Measurements from ENCODE around the gene TRAF6.
A peak's percentile ranks its signal among the peaks of the same experiment; 100 is the strongest.
"Not testable (repeated sequence)": the region's sequence is repeated elsewhere in the genome, so short reads cannot be mapped to it uniquely, and the experiment has no call there.

The TRAF6 gene

DNA sequence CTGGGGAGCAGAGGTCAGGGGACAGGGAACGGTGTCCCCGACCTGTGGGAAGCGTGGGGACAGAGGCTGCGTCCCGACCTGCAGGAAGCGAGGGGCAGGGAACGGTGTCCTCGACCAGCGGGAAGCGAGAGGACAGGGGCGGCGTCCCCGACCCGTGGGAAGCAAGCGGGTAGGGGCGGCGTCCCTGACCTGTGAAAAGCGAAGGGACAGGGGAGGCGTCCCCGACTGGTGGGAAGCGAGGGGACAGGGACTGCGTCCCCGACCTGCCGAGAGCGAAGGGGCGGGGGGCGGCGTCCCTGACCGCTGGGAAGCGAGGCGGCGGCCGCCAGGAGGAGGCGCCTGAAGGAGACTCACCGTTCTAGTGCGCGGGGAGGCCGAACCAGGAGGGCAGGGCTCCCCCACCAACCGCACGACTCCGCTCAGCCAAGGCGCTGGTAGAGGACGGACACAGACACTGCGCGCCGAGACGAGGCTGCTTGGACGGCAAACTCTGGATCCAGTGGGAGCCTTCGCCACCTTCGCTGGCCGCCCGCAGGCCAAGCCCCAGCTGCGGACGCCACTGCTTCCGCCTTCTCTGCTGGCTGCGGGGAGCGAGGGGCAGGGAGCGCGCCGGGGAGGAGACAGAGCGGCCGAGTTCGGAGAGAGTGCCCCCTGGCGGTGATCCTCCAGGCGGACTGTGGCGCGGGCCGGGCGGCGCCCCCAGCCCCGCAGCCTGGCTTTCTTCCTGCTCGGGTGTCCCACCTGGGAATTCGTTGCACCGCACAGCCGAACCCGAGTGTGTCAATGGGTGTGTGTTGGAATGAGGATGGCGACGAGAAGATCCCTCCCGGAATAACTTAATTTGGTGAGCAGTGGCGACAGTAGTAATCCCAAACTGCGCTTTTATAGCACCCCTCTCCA lies at the start of gene TRAF6:
Gene TRAF6, minus strand, starts transcription at position 579 of the 900 bp plus-strand sequence. CDS start 8,757 bp downstream, outside the sequence.
- no peaks in the 10 kb centered on the region for H3K9me3 ChIP-seq (ENCODE audit: control insufficient read depth, insufficient read depth, low read length)
- peak within 1 kb of the TSS; percentile 96 for H3K4me3 ChIP-seq (ENCODE audit: low read depth, low read length)
- peak within 1 kb of the TSS; percentile 81 for H3K9ac ChIP-seq (ENCODE audit: low read depth, low read length)
- H3K27me3 ChIP-seq (ENCODE audit: control insufficient read depth, insufficient read depth, low read length): peaks cover 2% of the 10 kb centered on the region
- H3K4me1 ChIP-seq (ENCODE audit: control insufficient read depth, insufficient read depth, low read length): no peaks in the 10 kb centered on the region
- H3K36me3 ChIP-seq (ENCODE audit: control insufficient read depth, insufficient read depth, low read length): no peaks in the 10 kb centered on the region

DNA sequence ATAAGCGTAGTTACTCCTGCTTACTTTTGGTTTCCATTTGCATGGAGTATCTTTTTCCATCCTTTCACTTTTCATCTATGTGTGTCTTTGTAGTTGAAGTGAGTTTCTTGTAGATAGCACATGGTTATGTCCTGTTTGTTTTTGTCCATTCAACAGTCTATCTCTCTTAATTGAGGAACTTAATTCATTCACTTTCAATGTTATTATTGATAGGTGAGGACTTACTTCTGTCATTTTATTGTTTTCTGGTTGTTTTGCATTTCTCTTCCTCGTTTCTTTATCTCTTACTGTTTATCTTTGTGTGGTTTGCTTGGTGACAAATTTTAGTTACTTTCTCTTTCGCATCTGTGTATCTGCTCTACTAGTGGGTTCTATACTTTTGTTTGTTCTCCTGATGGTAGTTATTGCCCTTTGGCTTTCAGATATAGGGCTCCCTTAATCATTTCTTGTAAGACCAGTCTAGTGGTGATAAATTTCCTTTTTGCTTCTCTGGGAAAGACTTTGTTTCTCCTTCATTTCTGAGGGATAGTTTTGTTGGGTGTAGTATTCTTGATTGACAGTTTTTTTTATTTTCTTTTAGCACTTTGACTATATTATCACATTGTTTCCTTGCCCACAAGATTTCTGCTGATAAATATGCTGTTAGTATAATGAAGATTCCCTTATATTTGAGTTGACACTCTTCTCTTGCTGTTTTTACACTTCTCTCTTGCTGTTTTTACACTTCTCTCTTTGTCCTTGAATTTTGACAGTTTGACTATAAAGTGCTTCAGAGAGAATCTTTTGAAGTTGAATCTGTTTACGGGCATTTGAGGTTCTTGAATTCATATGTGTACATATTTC lies 48.7 kb upstream of the TRAF6 start:
- Histone ChIP-seq H3K4me1 (ENCODE audit: control insufficient read depth, insufficient read depth, low read length) (no peaks in the 10 kb centered on the region), H3K4me3 (ENCODE audit: low read depth, low read length) (no peak overlapping the region), H3K36me3 (ENCODE audit: control insufficient read depth, insufficient read depth, low read length) (no peaks in the 10 kb centered on the region), H3K9ac (ENCODE audit: low read depth, low read length) (no peak overlapping the region), H3K9me3 (ENCODE audit: control insufficient read depth, insufficient read depth, low read length) (no peaks in the 10 kb centered on the region), H3K27me3 (ENCODE audit: control insufficient read depth, insufficient read depth, low read length) (no peaks in the 10 kb centered on the region)

DNA sequence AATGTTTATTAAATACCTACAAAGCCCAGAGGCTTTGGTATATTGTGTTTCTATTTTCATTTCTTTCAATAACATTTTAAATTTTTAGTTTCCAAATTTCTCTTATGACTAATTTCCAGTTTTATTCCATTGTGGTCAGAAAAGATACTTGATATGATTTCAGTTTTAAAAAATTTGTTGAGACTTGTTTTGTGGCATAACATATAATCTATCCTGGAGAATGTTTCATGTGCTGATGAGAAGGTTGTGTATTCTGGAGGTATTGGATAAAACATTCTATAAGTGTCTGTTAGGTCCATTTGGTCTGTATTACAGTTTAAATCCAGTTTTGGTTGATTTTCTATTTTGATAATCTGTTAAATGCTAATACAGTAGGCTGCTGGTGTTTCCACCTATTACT lies 47.9 kb upstream of the TRAF6 start:
- Histone ChIP-seq H3K4me1 (ENCODE audit: control insufficient read depth, insufficient read depth, low read length) (no peaks in the 10 kb centered on the region), H3K9me3 (ENCODE audit: control insufficient read depth, insufficient read depth, low read length) (no peaks in the 10 kb centered on the region), H3K4me3 (ENCODE audit: low read depth, low read length) (no peak overlapping the region), H3K9ac (ENCODE audit: low read depth, low read length) (no peak overlapping the region), H3K36me3 (ENCODE audit: control insufficient read depth, insufficient read depth, low read length) (no peaks in the 10 kb centered on the region), H3K27me3 (ENCODE audit: control insufficient read depth, insufficient read depth, low read length) (no peaks in the 10 kb centered on the region)

DNA sequence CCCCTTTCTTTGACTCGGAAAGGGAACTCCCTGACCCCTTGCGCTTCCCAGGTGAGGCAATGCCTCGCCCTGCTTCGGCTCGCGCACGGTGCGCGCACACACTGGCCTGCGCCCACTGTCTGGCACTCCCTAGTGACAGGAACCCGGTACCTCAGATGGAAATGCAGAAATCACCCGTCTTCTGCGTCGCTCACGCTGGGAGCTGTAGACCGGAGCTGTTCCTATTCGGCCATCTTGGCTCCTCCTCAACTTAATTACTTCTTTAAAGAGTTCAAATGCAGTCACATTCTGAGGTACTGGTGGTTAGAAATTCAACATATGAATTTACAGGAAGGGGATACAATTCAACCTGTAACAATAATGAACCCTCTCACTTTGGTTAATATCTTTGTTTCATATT lies 47.3 kb upstream of the TRAF6 start:
- H3K9ac ChIP-seq (ENCODE audit: low read depth, low read length); H3K27me3 ChIP-seq (ENCODE audit: control insufficient read depth, insufficient read depth, low read length); H3K9me3 ChIP-seq (ENCODE audit: control insufficient read depth, insufficient read depth, low read length); H3K36me3 ChIP-seq (ENCODE audit: control insufficient read depth, insufficient read depth, low read length); H3K4me1 ChIP-seq (ENCODE audit: control insufficient read depth, insufficient read depth, low read length): not testable (repeated sequence)
- H3K4me3 ChIP-seq (ENCODE audit: low read depth, low read length): peak overlapping the region; percentile 15

DNA sequence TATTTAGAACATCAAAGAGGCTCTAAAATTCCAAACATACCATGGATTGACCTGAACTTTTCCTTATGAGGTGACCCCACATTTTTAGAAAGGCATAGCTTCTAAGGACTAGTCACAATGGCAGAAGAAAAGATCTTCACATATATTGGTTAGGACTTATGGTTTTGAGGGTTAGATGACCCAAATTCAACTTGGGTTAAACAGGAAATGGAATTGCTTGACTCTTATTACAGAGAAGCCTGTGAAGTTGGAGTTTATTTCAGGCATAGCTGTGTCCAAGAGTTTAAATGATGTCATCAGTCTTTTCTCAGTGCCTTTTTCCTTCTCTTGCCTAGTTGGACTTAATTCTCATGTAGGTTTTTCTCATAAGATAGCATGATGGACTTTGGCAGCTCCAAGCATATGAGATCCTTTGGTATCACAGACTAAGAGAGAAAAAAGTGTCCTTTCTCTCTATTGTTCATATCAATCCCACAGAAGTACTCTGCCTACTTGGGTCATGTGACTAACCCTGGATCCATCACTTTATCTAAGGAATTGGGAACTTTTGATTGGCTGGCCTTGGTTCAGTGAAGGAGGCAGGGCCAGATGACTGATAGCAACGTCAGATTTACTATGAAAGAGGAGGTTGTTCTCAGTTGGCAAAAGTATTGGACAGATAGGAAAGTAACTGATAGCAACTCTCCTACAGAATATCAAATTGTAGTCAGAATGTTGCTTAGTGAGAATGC lies 40.5 kb upstream of the TRAF6 start:
- H3K27me3 ChIP-seq (ENCODE audit: control insufficient read depth, insufficient read depth, low read length): no peaks in the 10 kb centered on the region
- H3K4me1 ChIP-seq (ENCODE audit: control insufficient read depth, insufficient read depth, low read length): no peaks in the 10 kb centered on the region
- H3K9me3 ChIP-seq (ENCODE audit: control insufficient read depth, insufficient read depth, low read length): no peaks in the 10 kb centered on the region
- H3K36me3 ChIP-seq (ENCODE audit: control insufficient read depth, insufficient read depth, low read length): no peaks in the 10 kb centered on the region
- no peak overlapping the region for H3K9ac ChIP-seq (ENCODE audit: low read depth, low read length)
- no peak overlapping the region for H3K4me3 ChIP-seq (ENCODE audit: low read depth, low read length)

GRCh38 chr11:36540998-36541397 lies 30.9 kb upstream of the TRAF6 start:
- H3K27me3 ChIP-seq (ENCODE audit: control insufficient read depth, insufficient read depth, low read length): no peaks in the 10 kb centered on the region
- no peak overlapping the region for H3K4me3 ChIP-seq (ENCODE audit: low read depth, low read length)

GRCh38 chr11:36534276-36534840 lies 24.3 kb upstream of the TRAF6 start:
- no peaks in the 10 kb centered on the region for H3K4me1 ChIP-seq (ENCODE audit: control insufficient read depth, insufficient read depth, low read length)
- no peaks in the 10 kb centered on the region for H3K9me3 ChIP-seq (ENCODE audit: control insufficient read depth, insufficient read depth, low read length)
- H3K9ac ChIP-seq (ENCODE audit: low read depth, low read length): no peak overlapping the region
- no peak overlapping the region for H3K4me3 ChIP-seq (ENCODE audit: low read depth, low read length)
- H3K27me3 ChIP-seq (ENCODE audit: control insufficient read depth, insufficient read depth, low read length): no peaks in the 10 kb centered on the region
- H3K36me3 ChIP-seq (ENCODE audit: control insufficient read depth, insufficient read depth, low read length): no peaks in the 10 kb centered on the region

More at GRCh38 chr11:36540998-36541397, 30.9 kb upstream of the TRAF6 start:
- H3K4me1 ChIP-seq (ENCODE audit: control insufficient read depth, insufficient read depth, low read length): peaks cover 9% of the 10 kb centered on the region
- no peaks in the 10 kb centered on the region for H3K36me3 ChIP-seq (ENCODE audit: control insufficient read depth, insufficient read depth, low read length)
- H3K9me3 ChIP-seq (ENCODE audit: control insufficient read depth, insufficient read depth, low read length): no peaks in the 10 kb centered on the region
- H3K9ac ChIP-seq (ENCODE audit: low read depth, low read length): no peak overlapping the region

GRCh38 chr11:36532941-36533601 lies 23.0 kb upstream of the TRAF6 start:
- H3K4me3 ChIP-seq (ENCODE audit: low read depth, low read length): no peak overlapping the region
- H3K9me3 ChIP-seq (ENCODE audit: control insufficient read depth, insufficient read depth, low read length): no peaks in the 10 kb centered on the region
- H3K9ac ChIP-seq (ENCODE audit: low read depth, low read length): no peak overlapping the region
- no peaks in the 10 kb centered on the region for H3K36me3 ChIP-seq (ENCODE audit: control insufficient read depth, insufficient read depth, low read length)
- no peaks in the 10 kb centered on the region for H3K27me3 ChIP-seq (ENCODE audit: control insufficient read depth, insufficient read depth, low read length)
- no peaks in the 10 kb centered on the region for H3K4me1 ChIP-seq (ENCODE audit: control insufficient read depth, insufficient read depth, low read length)

DNA sequence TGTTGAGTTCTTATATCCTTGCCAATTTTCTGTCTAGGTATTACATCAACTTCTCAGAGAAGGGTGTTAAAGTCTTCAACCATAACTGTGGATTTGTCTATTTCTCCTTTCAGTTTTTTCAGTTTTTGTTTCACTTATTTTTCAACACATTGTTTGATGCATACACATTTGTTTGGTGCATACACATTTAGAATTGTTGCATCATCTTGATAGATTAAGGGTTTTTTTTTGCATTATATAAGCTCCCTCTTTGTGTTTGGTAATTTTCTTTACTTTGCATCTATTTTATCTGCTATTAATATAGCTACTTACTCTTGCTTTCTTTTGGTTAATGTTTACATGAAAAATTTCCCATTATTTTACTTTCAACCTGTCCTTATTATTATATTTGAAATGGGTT lies 20.8 kb upstream of the TRAF6 start:
- no peaks in the 10 kb centered on the region for H3K36me3 ChIP-seq (ENCODE audit: control insufficient read depth, insufficient read depth, low read length)
- no peaks in the 10 kb centered on the region for H3K4me1 ChIP-seq (ENCODE audit: control insufficient read depth, insufficient read depth, low read length)
- H3K4me3 ChIP-seq (ENCODE audit: low read depth, low read length): no peak overlapping the region
- H3K9ac ChIP-seq (ENCODE audit: low read depth, low read length): no peak overlapping the region
- no peaks in the 10 kb centered on the region for H3K27me3 ChIP-seq (ENCODE audit: control insufficient read depth, insufficient read depth, low read length)
- no peaks in the 10 kb centered on the region for H3K9me3 ChIP-seq (ENCODE audit: control insufficient read depth, insufficient read depth, low read length)

DNA sequence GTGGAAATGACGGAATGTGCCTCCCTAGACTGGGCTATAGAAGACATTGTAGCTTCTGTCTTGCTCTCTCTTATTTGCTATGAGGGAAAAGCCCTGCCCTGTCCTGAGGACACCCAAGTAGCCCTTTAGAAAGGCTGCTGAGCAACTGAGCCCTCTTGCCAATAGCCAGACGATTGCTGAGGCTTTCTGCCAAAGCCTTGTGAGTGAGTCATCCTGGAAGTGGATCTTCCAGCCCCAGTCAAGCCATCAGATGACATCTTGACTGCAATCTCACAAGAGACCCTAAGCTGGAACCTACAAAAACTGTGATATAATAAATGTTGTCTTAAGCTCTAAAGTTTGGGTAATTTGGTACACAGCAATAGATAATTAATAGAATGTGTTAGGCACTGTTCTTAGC lies 3.9 kb upstream of the TRAF6 start:
- Histone ChIP-seq H3K27me3 (ENCODE audit: control insufficient read depth, insufficient read depth, low read length) (peaks cover 2% of the 10 kb centered on the region), H3K36me3 (ENCODE audit: control insufficient read depth, insufficient read depth, low read length) (no peaks in the 10 kb centered on the region), H3K4me3 (ENCODE audit: low read depth, low read length) (no peak overlapping the region), H3K4me1 (ENCODE audit: control insufficient read depth, insufficient read depth, low read length) (no peaks in the 10 kb centered on the region), H3K9ac (ENCODE audit: low read depth, low read length) (no peak overlapping the region), H3K9me3 (ENCODE audit: control insufficient read depth, insufficient read depth, low read length) (no peaks in the 10 kb centered on the region)

- Histone ChIP-seq H3K9me3 (ENCODE audit: control insufficient read depth, insufficient read depth, low read length) (no peaks in the 10 kb centered on the region), H3K4me3 (ENCODE audit: low read depth, low read length) (no peak overlapping the region), H3K27me3 (ENCODE audit: control insufficient read depth, insufficient read depth, low read length) (peaks cover 2% of the 10 kb centered on the region), H3K9ac (ENCODE audit: low read depth, low read length) (no peak overlapping the region), H3K36me3 (ENCODE audit: control insufficient read depth, insufficient read depth, low read length) (no peaks in the 10 kb centered on the region), H3K4me1 (ENCODE audit: control insufficient read depth, insufficient read depth, low read length) (no peaks in the 10 kb centered on the region)
Observed at GRCh38 chr11:36512016-36512415, 1.9 kb upstream of the TRAF6 start.

All from iPS-15b (cell line).